B cell (primary cell): ENCODE results near the gene CTNNA2.

Experiments used
- CTCF ChIP-seq: fragments of 200-600 bp; IDR thresholded peaks from one replicate; pipeline ENCODE4 v1.8.0; 2022; ENCODE audit warnings: antibody characterized with exemption, mild to moderate bottlenecking
- EZH2 ChIP-seq: IDR thresholded peaks from 2 replicates; pipeline ENCODE4 v1.6.1; 2012; ENCODE audit warnings: borderline replicate concordance, low read depth, mild to moderate bottlenecking, moderate library complexity, low read length; ENCODE audit not compliant: insufficient read depth, poor library complexity, severe bottlenecking

DNA sequence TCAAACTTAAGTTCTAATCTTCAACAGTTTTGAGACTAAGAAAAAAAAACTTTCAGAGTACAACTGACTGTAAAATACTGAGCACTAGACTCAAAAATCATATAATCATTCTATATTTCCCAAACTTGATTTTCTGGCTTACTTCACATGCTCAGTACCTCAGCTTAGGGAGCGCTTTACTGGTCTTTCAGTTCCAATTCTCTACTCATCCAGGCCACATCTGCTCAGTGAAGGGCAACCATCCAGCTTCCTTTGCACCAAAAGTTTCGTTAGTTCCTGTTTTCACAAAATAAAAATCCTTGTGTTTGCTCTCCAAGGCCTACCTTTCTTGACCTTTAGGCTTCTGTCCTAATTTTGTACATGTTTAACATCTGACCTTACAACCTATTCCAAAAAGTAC, 1079.3 kb downstream of the CTNNA2 start:
- no peak for TF ChIP-seq CTCF
- no peak for TF ChIP-seq EZH2
